ENCODE measurements around the gene SPEF1. TPM values are rescaled to one million over a fixed set of nuclear protein-coding genes. Genes with fewer than 3 reads are reported as not detected.

SPEF1 gene
- total RNA-seq, 1 experiment from 2014 or later = 0.92 TPM

GRCh38 chr20:3767427-3768341 is 13.6 kb downstream of the SPEF1 start, which contains the start of gene ADISSP:
Gene ADISSP, minus strand, starts transcription at chr20:3767753. Its CDS starts 7,653 bp downstream, at chr20:3760100.
- DNase-seq (ENCODE audit: low spot score) = peak; percentile 97

DNA sequence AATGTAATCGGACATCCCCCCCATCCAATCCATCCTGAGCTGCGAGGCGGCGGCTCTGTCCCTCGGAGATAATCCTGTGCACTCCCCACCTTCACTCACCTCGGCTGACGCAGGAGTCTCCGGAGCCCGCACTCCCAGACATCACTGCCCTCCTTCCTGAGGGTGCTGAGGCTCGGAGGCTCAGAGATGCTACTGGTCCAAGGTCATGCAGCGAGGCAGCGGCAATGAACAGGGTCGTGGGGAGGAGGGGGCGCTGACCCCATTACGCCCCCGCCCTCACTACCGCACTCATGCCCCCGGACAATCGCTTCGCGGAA is 14.2 kb downstream of the SPEF1 start:
- no peak for DNase-seq (ENCODE audit: low spot score)

GRCh38 chr20:3766422-3767109 is 14.7 kb downstream of the SPEF1 start:
- no peak for DNase-seq (ENCODE audit: low spot score)

GRCh38 chr20:3765171-3765882 is 15.9 kb downstream of the SPEF1 start:
- DNase-seq (ENCODE audit: low spot score) = no peak

DNA sequence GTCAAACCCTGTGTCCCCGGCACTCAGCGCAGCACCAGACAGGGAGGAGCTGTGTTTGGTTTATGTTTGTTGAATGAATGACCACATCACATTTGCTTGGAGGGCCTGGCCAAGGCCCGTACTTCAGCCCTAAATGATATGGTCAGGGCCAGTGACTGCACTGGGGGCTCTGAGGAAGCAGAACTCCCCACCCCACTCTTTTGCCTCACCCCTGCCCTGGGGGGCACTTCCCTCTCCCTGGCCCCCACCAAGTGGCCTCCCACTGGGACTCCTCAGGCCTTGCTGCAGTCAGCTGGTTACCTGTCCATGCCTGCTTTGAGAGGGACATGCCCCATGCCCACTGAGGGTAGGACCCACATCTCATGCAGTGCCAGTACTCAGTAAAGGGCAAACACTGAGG is 16.6 kb downstream of the SPEF1 start:
- no peak for DNase-seq (ENCODE audit: low spot score)

GRCh38 chr20:3763671-3764601 is 17.3 kb downstream of the SPEF1 start:
- no peak for DNase-seq (ENCODE audit: low spot score)

DNA sequence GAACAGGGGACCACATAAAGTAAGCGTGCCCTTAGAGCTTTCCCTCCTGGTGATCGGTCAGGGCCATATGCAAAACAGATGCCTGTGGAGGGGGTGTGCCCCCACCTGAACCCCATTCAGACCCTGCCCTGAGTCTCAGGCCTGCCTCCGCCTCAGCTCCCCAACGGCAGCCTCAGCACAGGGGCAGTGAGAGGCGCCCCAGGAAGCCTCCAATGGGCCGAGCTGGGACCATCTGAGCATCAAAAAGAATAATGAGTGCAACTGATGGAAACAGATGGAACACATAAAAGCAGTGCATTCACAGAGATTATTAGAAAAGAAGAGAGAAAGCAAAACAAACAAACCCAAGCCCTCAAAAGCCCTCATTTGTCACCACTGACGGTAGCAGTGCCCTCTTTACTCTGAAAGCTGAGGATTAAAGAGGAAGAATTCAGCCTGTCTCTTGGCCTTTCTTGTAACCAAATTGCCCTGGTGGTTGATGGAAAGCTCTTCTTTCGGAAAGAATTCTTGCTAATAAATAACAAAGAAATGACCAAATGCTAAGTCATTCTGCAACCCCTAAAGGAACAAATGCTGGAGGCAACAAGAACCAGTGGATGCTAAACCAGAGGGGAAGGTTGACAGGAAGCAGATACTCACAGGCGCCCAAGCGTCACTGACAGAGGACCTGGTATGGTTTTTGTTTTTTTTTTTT is 20.4 kb downstream of the SPEF1 start:
- DNase-seq (ENCODE audit: low spot score) = no peak

DNA sequence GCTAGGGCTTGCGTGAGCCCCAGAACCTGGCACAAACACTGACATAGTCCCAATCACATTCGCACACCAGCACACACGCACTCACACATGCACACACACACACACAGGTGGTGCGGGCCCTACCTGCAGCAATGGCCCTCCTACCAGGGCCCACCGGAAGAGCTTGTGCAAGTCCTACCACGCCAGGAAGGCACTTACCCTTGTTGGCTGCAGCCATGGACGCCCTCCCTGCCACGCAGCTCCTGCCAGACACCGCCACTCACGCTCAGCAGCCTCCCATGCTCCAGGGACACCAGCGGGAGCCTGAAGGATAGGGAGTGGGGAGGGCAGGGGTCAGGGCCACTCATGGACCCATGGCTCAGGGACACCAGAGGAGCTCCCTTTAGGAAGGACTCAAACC is 21.4 kb downstream of the SPEF1 start:
- DNase-seq (ENCODE audit: low spot score) = no peak

- DNase-seq (ENCODE audit: low spot score) = no peak
These were observed 21.9 kb downstream of the SPEF1 start for GRCh38 chr20:3759316-3759823.

DNA sequence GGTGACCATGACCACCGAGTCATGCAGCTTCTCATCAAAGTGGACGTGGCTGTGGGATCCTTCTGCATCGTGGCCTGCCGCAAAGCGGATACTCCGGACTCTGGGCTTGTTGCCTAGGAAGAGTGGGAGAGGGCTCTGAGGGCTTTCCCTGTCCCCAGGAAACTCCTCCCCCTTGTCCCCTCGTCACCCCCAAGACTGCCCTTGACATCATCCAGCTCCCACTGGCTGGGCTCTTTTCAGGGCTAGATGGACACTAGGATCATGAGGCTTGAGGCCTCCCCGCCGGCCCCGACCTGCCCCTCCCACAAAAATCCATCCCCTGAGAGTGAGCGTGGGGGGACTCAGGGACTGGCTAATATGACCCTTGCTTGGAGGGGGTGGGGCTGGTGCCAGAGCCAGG is 22.7 kb downstream of the SPEF1 start:
- DNase-seq (ENCODE audit: low spot score) = no peak

DNA sequence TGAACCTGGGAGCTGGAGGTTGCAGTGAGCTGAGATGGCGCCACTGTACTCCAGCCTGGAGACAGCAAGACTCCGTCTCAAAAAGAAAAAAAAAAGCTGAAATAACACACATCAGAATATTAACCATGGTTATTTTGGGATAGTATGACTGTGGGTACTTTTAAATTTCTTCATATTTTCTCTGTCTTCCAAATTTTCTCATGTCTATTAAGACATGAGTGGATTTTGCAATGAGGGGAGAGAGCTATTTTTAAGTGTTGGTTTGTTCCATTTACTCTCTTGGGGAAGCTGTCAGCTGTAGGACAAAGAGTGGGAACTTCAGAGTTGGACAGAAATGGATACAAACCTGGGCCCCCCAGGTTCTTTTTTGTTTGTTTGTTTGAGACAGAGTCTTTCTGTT is 24.0 kb downstream of the SPEF1 start:
- no peak for DNase-seq (ENCODE audit: low spot score)

- no peak for DNase-seq (ENCODE audit: low spot score)
These were observed 25.3 kb downstream of the SPEF1 start for GRCh38 chr20:3755814-3756480.

DNA sequence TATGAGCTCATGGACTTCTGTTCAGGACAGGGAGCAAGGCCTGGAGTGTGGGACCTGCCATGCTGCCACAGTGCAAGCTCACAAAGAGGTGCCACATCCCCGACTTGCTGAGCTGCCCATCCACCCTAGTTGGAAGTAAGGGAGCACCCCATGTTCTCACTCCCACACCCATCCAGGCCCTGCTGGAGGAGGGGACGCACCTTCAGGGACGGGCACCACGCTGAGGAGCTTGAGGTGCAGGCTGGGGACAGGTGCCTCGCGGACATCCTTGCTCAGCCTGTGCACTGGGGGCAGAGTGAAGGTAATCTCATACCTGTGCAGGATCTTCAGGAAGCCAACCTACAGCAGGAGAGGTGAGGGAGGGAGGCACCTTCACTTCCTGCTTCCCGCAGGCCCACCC is 26.0 kb downstream of the SPEF1 start:
- DNase-seq (ENCODE audit: low spot score) = no peak

DNA sequence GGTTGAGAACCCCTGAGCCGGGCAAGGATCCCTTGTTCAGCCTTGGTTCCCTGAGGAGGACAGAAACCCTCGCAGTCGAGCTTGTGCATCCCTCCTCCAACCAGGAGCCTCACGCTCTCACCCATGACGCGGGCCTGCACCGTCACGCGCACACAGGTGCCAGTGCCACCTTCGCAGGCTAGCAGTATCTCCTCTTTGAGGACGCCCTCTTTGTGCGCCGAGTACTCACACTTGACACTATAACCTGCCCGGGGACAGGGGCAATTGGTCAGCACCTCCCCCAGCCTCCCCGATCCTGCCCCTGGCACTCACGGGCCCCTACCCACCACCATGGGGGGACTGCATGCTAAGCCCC is 27.0 kb downstream of the SPEF1 start:
- no peak for DNase-seq (ENCODE audit: low spot score)

- no peak for DNase-seq (ENCODE audit: low spot score)
These were observed 27.6 kb downstream of the SPEF1 start for GRCh38 chr20:3753501-3754275.

- peak; percentile 74 for DNase-seq (ENCODE audit: low spot score)
These were observed 28.1 kb downstream of the SPEF1 start for GRCh38 chr20:3753098-3753497.

GRCh38 chr20:3752386-3752759 is 28.9 kb downstream of the SPEF1 start:
- no peak for DNase-seq (ENCODE audit: low spot score)

DNA sequence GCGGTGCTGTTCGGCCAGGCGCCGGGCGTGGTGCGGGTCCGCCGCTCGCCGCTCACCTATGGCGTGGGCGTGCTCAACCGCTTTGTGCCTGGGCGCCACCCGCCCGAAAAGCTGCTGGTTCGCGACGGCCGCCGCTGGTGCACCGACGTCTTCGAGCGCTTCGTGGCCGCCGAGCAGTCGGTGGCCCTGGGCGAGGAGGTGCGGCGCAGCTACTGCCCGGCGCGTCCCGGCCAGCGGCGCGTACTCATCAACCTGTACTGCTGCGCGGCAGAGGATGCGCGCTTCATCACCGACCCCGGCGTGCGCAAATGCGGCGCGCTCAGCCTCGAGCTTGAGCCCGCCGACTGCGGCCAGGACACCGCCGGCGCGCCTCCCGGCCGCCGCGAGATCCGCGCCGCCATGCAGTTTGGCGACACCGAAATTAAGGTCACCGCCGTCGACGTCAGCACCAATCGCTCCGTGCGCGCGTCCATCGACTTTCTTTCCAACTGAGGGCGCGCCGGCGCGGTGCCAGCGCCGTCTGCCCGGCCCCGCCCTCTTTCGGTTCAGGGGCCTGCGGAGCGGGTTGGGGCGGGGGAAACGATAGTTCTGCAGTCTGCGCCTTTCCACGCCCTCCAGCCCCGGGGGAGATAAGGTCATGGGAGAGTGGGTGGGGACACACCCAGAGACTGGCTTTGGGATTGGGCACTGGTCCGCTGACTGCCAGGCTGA is 29.4 kb downstream of the SPEF1 start:
- DNase-seq (ENCODE audit: low spot score) = peak; percentile 33

- no peak for DNase-seq (ENCODE audit: low spot score)
These were observed 30.0 kb downstream of the SPEF1 start for GRCh38 chr20:3751305-3751674.

Measured in HT-29 (cell line).